HG03432 (cell line): Measurements from ENCODE around the gene NR6A1.

Experiments used
- ATAC-seq: cut with Tn5 transposase; IDR thresholded peaks from one replicate; pipeline ENCODE4 v1.9.1; 2021; ENCODE audit warnings: mild to moderate bottlenecking, moderate library complexity; ENCODE audit not compliant: unreplicated experiment

Gene NR6A1

GRCh38 chr9:124497441-124497840 is 273.7 kb downstream of the NR6A1 start:
- no peak for ATAC-seq

- ATAC-seq = no peak
These were observed 274.6 kb downstream of the NR6A1 start for GRCh38 chr9:124496463-124496862.

- no peak for ATAC-seq
These were observed 275.0 kb downstream of the NR6A1 start for GRCh38 chr9:124496075-124496449.

- ATAC-seq = no peak
These were observed 275.7 kb downstream of the NR6A1 start for GRCh38 chr9:124495126-124496074.

- ATAC-seq = peak; percentile 63
These were observed 277.2 kb downstream of the NR6A1 start for GRCh38 chr9:124493794-124494479.

- no peak for ATAC-seq
These were observed 277.9 kb downstream of the NR6A1 start for GRCh38 chr9:124493218-124493617.

GRCh38 chr9:124492818-124493217 is 278.3 kb downstream of the NR6A1 start:
- ATAC-seq = no peak

- ATAC-seq = no peak
These were observed 279.8 kb downstream of the NR6A1 start for GRCh38 chr9:124491049-124491975.

GRCh38 chr9:124490004-124490403 is 281.1 kb downstream of the NR6A1 start:
- ATAC-seq = no peak

- no peak for ATAC-seq
These were observed 281.9 kb downstream of the NR6A1 start for GRCh38 chr9:124489222-124489621.

- no peak for ATAC-seq
These were observed 282.4 kb downstream of the NR6A1 start for GRCh38 chr9:124488641-124489210.

- no peak for ATAC-seq
These were observed 283.6 kb downstream of the NR6A1 start for GRCh38 chr9:124487260-124488182.

GRCh38 chr9:124486778-124487259 is 284.3 kb downstream of the NR6A1 start:
- no peak for ATAC-seq

- no peak for ATAC-seq
These were observed 285.2 kb downstream of the NR6A1 start for GRCh38 chr9:124485936-124486335.

GRCh38 chr9:124485201-124485600 is 285.9 kb downstream of the NR6A1 start:
- ATAC-seq = no peak

- ATAC-seq = no peak
These were observed 287.6 kb downstream of the NR6A1 start for GRCh38 chr9:124483481-124483880.

GRCh38 chr9:124482431-124483031 is 288.6 kb downstream of the NR6A1 start:
- ATAC-seq = no peak

- ATAC-seq = no peak
These were observed 290.0 kb downstream of the NR6A1 start for GRCh38 chr9:124481115-124481514.

- no peak for ATAC-seq
These were observed 290.5 kb downstream of the NR6A1 start for GRCh38 chr9:124480621-124480981.
